Muscle layer of colon (tissue), 2 donors: Measurements from ENCODE around the gene PTH2R.

Experiments
- H3K27ac ChIP-seq: one replicate; pipeline ENCODE4 v1.7.0; 2013; ENCODE audit warnings: low read depth, mild to moderate bottlenecking, low read length, moderate library complexity
- H3K27me3 ChIP-seq, 2 donors: one replicate each; pipeline ENCODE4 v1.7.0; 2013; ENCODE audit warnings: low read length in 2 of 2, mild to moderate bottlenecking in 2 of 2; ENCODE audit not compliant: insufficient read depth in 2 of 2, control insufficient read depth in 1 of 2
- H3K36me3 ChIP-seq: one replicate; pipeline ENCODE4 v1.7.0; 2013; ENCODE audit warnings: mild to moderate bottlenecking, low read length; ENCODE audit not compliant: insufficient read depth
- H3K4me1 ChIP-seq: one replicate; pipeline ENCODE4 v1.7.0; 2013; ENCODE audit warnings: mild to moderate bottlenecking, low read length; ENCODE audit not compliant: insufficient read depth
- H3K4me3 ChIP-seq, 2 donors: one replicate each; pipeline ENCODE4 v1.7.0; 2013; ENCODE audit warnings: low read length in 2 of 2, low read depth in 1 of 2, mild to moderate bottlenecking in 1 of 2, moderate library complexity in 1 of 2
- H3K9ac ChIP-seq: one replicate; pipeline ENCODE4 v1.7.0; 2013; ENCODE audit warnings: low read length
- H3K9me3 ChIP-seq: one replicate; pipeline ENCODE4 v1.7.0; 2013; ENCODE audit warnings: mild to moderate bottlenecking, low read length
- donor health status: abdominal sarcoma.
- donor health status: Adenocarcinoma of cecum.

The PTH2R gene

GRCh38 chr2:208406474-208407451 lies at the start of gene PTH2R:
TSS of gene PTH2R (plus strand) at chr2:208406792. CDS start at chr2:208407044, 252 bp downstream.
- Histone ChIP-seq H3K4me3 (peak within 1 kb of the TSS in 1 of 2 donors; percentile 21), H3K9ac (no peak within 1 kb of the TSS), H3K27ac (no peak within 1 kb of the TSS), H3K4me1 (peaks cover 7% of the 10 kb centered on the region), H3K36me3 (no peaks in the 10 kb centered on the region), H3K27me3 (peaks cover 9 to 28% of the 10 kb centered on the region in 2 donors), H3K9me3 (no peaks in the 10 kb centered on the region)

GRCh38 chr2:208356846-208357574 lies 49.6 kb upstream of the PTH2R start:
- Histone ChIP-seq H3K4me3 (no peak overlapping the region), H3K36me3 (peaks cover 32% of the 10 kb centered on the region), H3K9me3 (no peaks in the 10 kb centered on the region), H3K9ac (no peak overlapping the region), H3K27ac (no peak overlapping the region), H3K4me1 (no peaks in the 10 kb centered on the region), H3K27me3 (no peaks in the 10 kb centered on the region)

GRCh38 chr2:208358758-208359631 lies 47.6 kb upstream of the PTH2R start:
- H3K9ac ChIP-seq = no peak overlapping the region
- no peak overlapping the region for H3K4me3 ChIP-seq
- H3K36me3 ChIP-seq = peaks cover 14% of the 10 kb centered on the region
- H3K27me3 ChIP-seq = no peaks in the 10 kb centered on the region
- H3K4me1 ChIP-seq = no peaks in the 10 kb centered on the region
- H3K27ac ChIP-seq = no peak overlapping the region
- no peaks in the 10 kb centered on the region for H3K9me3 ChIP-seq

- H3K27ac ChIP-seq = no peak overlapping the region
- peaks cover 8% of the 10 kb centered on the region for H3K36me3 ChIP-seq
- no peaks in the 10 kb centered on the region for H3K4me1 ChIP-seq
- H3K27me3 ChIP-seq = no peaks in the 10 kb centered on the region
- H3K4me3 ChIP-seq = no peak overlapping the region
- no peaks in the 10 kb centered on the region for H3K9me3 ChIP-seq
- no peak overlapping the region for H3K9ac ChIP-seq
These were observed 47.0 kb upstream of the PTH2R start for GRCh38 chr2:208359632-208359986.

- H3K27me3 ChIP-seq = no peaks in the 10 kb centered on the region
- no peaks in the 10 kb centered on the region for H3K4me1 ChIP-seq
- H3K4me3 ChIP-seq = no peak overlapping the region
- no peak overlapping the region for H3K9ac ChIP-seq
- H3K9me3 ChIP-seq = no peaks in the 10 kb centered on the region
- H3K27ac ChIP-seq = no peak overlapping the region
- no peaks in the 10 kb centered on the region for H3K36me3 ChIP-seq
These were observed 46.1 kb upstream of the PTH2R start for GRCh38 chr2:208360259-208361076.

GRCh38 chr2:208361077-208361441 lies 45.5 kb upstream of the PTH2R start:
- Histone ChIP-seq H3K9me3 (no peaks in the 10 kb centered on the region), H3K4me1 (no peaks in the 10 kb centered on the region), H3K9ac (no peak overlapping the region), H3K27me3 (no peaks in the 10 kb centered on the region), H3K4me3 (no peak overlapping the region), H3K27ac (no peak overlapping the region), H3K36me3 (no peaks in the 10 kb centered on the region)

GRCh38 chr2:208363485-208363884 lies 43.1 kb upstream of the PTH2R start:
- no peak overlapping the region for H3K27ac ChIP-seq
- H3K9me3 ChIP-seq = no peaks in the 10 kb centered on the region
- H3K36me3 ChIP-seq = no peaks in the 10 kb centered on the region
- no peak overlapping the region for H3K4me3 ChIP-seq
- H3K9ac ChIP-seq = no peak overlapping the region
- no peaks in the 10 kb centered on the region for H3K4me1 ChIP-seq
- no peaks in the 10 kb centered on the region for H3K27me3 ChIP-seq

- H3K27me3 ChIP-seq = no peaks in the 10 kb centered on the region
- no peak overlapping the region for H3K9ac ChIP-seq
- no peak overlapping the region for H3K27ac ChIP-seq
- no peaks in the 10 kb centered on the region for H3K9me3 ChIP-seq
- H3K4me1 ChIP-seq = no peaks in the 10 kb centered on the region
- H3K4me3 ChIP-seq = no peak overlapping the region
- no peaks in the 10 kb centered on the region for H3K36me3 ChIP-seq
These were observed 40.1 kb upstream of the PTH2R start for GRCh38 chr2:208366215-208367127.

- H3K9me3 ChIP-seq = no peaks in the 10 kb centered on the region
- no peaks in the 10 kb centered on the region for H3K36me3 ChIP-seq
- H3K4me1 ChIP-seq = no peaks in the 10 kb centered on the region
- H3K27ac ChIP-seq = no peak overlapping the region
- no peak overlapping the region for H3K4me3 ChIP-seq
- H3K9ac ChIP-seq = no peak overlapping the region
- H3K27me3 ChIP-seq = no peaks in the 10 kb centered on the region
These were observed 37.5 kb upstream of the PTH2R start for GRCh38 chr2:208369091-208369490.
